ENCODE data around the gene TCTN2. TPM values are rescaled to one million over a fixed set of nuclear protein-coding genes. Genes with fewer than 3 reads are reported as not detected.

TCTN2 gene
- total RNA-seq, 4 donors from 2014 or later = 5.4 to 10.0 (median 8.0) TPM

- WGBS = 97% methylated on average over 10 of the region's 10 CpGs
- Histone ChIP-seq H3K9me3 (no peaks in the 10 kb centered on the region), H3K36me3 (peaks cover 51 to 97% (median 81%) of the 10 kb centered on the region in 4 donors), H3K27me3 (no peaks in the 10 kb centered on the region), H3K4me3 (no peak overlapping the region), H3K4me1 (no peaks in the 10 kb centered on the region), H3K27ac (replicated peaks in 1 of 4) (no peak overlapping the region)
- TF ChIP-seq EP300 (IDR thresholded peaks at IDR 0.05) (no peak), POLR2AphosphoS5 (IDR thresholded peaks at IDR 0.05) (no peak), POLR2A (IDR thresholded peaks at IDR 0.05; ENCODE audit: low read depth) (no peak)
- TF ChIP-seq, protein P1, sequence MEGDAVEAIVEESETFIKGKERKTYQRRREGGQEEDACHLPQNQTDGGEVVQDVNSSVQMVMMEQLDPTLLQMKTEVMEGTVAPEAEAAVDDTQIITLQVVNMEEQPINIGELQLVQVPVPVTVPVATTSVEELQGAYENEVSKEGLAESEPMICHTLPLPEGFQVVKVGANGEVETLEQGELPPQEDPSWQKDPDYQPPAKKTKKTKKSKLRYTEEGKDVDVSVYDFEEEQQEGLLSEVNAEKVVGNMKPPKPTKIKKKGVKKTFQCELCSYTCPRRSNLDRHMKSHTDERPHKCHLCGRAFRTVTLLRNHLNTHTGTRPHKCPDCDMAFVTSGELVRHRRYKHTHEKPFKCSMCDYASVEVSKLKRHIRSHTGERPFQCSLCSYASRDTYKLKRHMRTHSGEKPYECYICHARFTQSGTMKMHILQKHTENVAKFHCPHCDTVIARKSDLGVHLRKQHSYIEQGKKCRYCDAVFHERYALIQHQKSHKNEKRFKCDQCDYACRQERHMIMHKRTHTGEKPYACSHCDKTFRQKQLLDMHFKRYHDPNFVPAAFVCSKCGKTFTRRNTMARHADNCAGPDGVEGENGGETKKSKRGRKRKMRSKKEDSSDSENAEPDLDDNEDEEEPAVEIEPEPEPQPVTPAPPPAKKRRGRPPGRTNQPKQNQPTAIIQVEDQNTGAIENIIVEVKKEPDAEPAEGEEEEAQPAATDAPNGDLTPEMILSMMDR (IDR thresholded peaks at IDR 0.05) = no peak
- DNase-seq (ENCODE audit: extremely low spot score) = no peak
- intact Hi-C loops (cut with DNase I) = no loop called here
Measured at GRCh38 chr12:123749355-123749754, 78.4 kb downstream of the TCTN2 start.

DNA sequence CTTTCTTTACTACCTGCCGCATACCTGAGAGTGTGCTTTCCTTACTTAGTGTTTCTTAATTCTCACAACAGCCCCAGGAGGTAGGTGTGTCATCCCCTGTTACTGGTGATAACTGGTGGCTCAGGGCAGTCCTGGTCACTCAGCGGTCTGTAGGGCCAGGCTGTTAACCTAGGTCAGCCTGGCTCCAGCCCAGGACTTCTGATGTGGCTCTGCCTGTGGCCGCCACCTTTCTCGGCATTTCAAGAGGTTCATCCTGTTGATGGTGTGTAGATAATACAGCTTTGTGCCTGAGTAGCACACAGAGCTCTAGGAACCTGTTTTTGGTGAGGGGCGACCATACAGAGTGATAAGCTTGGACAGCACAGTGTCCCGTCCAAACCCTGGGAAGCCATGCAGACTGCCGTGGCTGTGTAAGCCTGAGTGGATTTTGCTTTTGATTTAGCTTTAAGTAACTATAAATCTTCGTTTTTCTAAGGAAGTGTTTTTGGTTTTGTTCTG lies 79.3 kb downstream of the TCTN2 start:
- H3K27ac ChIP-seq (replicated peaks in 1 of 4) = no peak overlapping the region
- H3K4me1 ChIP-seq = no peaks in the 10 kb centered on the region
- no peak overlapping the region for H3K4me3 ChIP-seq
- TF ChIP-seq POLR2AphosphoS5 (IDR thresholded peaks at IDR 0.05) = no peak
- TF ChIP-seq, protein P1 (IDR thresholded peaks at IDR 0.05) = no peak
- TF ChIP-seq POLR2A (IDR thresholded peaks at IDR 0.05; ENCODE audit: low read depth) = no peak
- TF ChIP-seq EP300 (IDR thresholded peaks at IDR 0.05) = no peak
- DNase-seq (ENCODE audit: extremely low spot score) = no peak
- intact Hi-C loops (cut with DNase I) = no loop called here
- 96% methylated on average over 8 of the region's 8 CpGs for WGBS
- no peaks in the 10 kb centered on the region for H3K27me3 ChIP-seq
- H3K9me3 ChIP-seq = no peaks in the 10 kb centered on the region
- peaks cover 52 to 97% (median 81%) of the 10 kb centered on the region in 4 donors for H3K36me3 ChIP-seq

- Histone ChIP-seq H3K27me3 (no peaks in the 10 kb centered on the region), H3K4me1 (no peaks in the 10 kb centered on the region), H3K9me3 (no peaks in the 10 kb centered on the region), H3K36me3 (peaks cover 55 to 95% (median 87%) of the 10 kb centered on the region in 4 donors), H3K27ac (replicated peaks in 1 of 4) (no peak overlapping the region), H3K4me3 (no peak overlapping the region)
- intact Hi-C loops (cut with DNase I) = no loop called here
- no peak for DNase-seq (ENCODE audit: extremely low spot score)
- TF ChIP-seq, protein P1 (IDR thresholded peaks at IDR 0.05) = no peak
- TF ChIP-seq EP300 (IDR thresholded peaks at IDR 0.05) = no peak
- no peak for TF ChIP-seq POLR2A (IDR thresholded peaks at IDR 0.05; ENCODE audit: low read depth)
- no peak for TF ChIP-seq POLR2AphosphoS5 (IDR thresholded peaks at IDR 0.05)
- 98% methylated on average over 3 of the region's 3 CpGs for WGBS
Measured at GRCh38 chr12:123752046-123752445, 81.1 kb downstream of the TCTN2 start.

- H3K27me3 ChIP-seq = no peaks in the 10 kb centered on the region
- DNase-seq (ENCODE audit: extremely low spot score) = no peak
- H3K36me3 ChIP-seq = peaks cover 47 to 92% (median 76%) of the 10 kb centered on the region in 4 donors
- no peaks in the 10 kb centered on the region for H3K9me3 ChIP-seq
- no peak overlapping the region for H3K4me3 ChIP-seq
- intact Hi-C loops (cut with DNase I) = no loop called here
- no peak for TF ChIP-seq POLR2A (IDR thresholded peaks at IDR 0.05; ENCODE audit: low read depth)
- TF ChIP-seq, protein P1 (IDR thresholded peaks at IDR 0.05) = no peak
- no peak for TF ChIP-seq POLR2AphosphoS5 (IDR thresholded peaks at IDR 0.05)
- TF ChIP-seq EP300 (IDR thresholded peaks at IDR 0.05) = no peak
- WGBS = 90% methylated on average over 12 of the region's 12 CpGs
- H3K27ac ChIP-seq (replicated peaks in 1 of 4) = no peak overlapping the region
- H3K4me1 ChIP-seq = no peaks in the 10 kb centered on the region
Measured at GRCh38 chr12:123754041-123754772, 83.3 kb downstream of the TCTN2 start.
